ENCODE measurements around the gene MAP3K6. TPM values are rescaled to one million over a fixed set of nuclear protein-coding genes. Genes with fewer than 3 reads are reported as not detected.

The MAP3K6 gene
- polyA plus RNA-seq, 1 donor from 2014 or later: 4.4 TPM

DNA sequence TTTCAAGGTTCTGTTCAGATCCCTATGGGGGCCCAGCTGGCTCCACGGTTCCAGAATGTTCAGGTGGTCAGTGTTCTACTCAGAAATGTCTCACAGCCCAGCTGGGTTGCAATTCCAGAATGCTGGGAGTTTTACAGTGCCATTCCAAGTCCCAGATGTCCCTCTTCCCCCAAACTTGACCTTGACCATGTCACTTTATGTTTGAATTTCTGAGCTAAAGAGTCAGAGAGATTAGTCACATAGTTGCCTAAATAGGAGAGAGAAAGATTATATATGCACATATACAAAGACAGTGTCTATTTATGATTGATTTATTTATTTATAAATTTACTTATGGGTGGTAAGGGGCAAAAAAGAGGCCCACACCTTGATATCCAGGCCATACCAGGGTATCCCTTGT, 28.2 kb upstream of the MAP3K6 start:
- no peaks in the 10 kb centered on the region for H3K79me2 ChIP-seq (replicated peaks; ENCODE audit: insufficient read depth, low read length)
- no peaks in the 10 kb centered on the region for H3K36me3 ChIP-seq (ENCODE audit: insufficient read depth, low read length)
- H2AFZ ChIP-seq (ENCODE audit: low read depth, low read length): no peak overlapping the region
- no peak for TF ChIP-seq POLR2AphosphoS5 (IDR thresholded peaks at IDR 0.05)
- TF ChIP-seq, protein P1, sequence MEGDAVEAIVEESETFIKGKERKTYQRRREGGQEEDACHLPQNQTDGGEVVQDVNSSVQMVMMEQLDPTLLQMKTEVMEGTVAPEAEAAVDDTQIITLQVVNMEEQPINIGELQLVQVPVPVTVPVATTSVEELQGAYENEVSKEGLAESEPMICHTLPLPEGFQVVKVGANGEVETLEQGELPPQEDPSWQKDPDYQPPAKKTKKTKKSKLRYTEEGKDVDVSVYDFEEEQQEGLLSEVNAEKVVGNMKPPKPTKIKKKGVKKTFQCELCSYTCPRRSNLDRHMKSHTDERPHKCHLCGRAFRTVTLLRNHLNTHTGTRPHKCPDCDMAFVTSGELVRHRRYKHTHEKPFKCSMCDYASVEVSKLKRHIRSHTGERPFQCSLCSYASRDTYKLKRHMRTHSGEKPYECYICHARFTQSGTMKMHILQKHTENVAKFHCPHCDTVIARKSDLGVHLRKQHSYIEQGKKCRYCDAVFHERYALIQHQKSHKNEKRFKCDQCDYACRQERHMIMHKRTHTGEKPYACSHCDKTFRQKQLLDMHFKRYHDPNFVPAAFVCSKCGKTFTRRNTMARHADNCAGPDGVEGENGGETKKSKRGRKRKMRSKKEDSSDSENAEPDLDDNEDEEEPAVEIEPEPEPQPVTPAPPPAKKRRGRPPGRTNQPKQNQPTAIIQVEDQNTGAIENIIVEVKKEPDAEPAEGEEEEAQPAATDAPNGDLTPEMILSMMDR (IDR thresholded peaks at IDR 0.05; ENCODE audit: poor library complexity, severe bottlenecking): no peak
- TF ChIP-seq, protein P2, sequence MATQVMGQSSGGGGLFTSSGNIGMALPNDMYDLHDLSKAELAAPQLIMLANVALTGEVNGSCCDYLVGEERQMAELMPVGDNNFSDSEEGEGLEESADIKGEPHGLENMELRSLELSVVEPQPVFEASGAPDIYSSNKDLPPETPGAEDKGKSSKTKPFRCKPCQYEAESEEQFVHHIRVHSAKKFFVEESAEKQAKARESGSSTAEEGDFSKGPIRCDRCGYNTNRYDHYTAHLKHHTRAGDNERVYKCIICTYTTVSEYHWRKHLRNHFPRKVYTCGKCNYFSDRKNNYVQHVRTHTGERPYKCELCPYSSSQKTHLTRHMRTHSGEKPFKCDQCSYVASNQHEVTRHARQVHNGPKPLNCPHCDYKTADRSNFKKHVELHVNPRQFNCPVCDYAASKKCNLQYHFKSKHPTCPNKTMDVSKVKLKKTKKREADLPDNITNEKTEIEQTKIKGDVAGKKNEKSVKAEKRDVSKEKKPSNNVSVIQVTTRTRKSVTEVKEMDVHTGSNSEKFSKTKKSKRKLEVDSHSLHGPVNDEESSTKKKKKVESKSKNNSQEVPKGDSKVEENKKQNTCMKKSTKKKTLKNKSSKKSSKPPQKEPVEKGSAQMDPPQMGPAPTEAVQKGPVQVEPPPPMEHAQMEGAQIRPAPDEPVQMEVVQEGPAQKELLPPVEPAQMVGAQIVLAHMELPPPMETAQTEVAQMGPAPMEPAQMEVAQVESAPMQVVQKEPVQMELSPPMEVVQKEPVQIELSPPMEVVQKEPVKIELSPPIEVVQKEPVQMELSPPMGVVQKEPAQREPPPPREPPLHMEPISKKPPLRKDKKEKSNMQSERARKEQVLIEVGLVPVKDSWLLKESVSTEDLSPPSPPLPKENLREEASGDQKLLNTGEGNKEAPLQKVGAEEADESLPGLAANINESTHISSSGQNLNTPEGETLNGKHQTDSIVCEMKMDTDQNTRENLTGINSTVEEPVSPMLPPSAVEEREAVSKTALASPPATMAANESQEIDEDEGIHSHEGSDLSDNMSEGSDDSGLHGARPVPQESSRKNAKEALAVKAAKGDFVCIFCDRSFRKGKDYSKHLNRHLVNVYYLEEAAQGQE (IDR thresholded peaks at IDR 0.05; ENCODE audit: borderline replicate concordance): no peak
- TF ChIP-seq EP300 (conservative IDR thresholded peaks at IDR 0.05; ENCODE audit: poor library complexity, severe bottlenecking): no peak
- TF ChIP-seq RAD21 (conservative IDR thresholded peaks at IDR 0.05): no peak
- no peak for TF ChIP-seq EZH2 (IDR thresholded peaks at IDR 0.05; ENCODE audit: borderline replicate concordance, insufficient read depth, low read length, poor library complexity, severe bottlenecking)
- no peak for TF ChIP-seq TAF1 (IDR thresholded peaks at IDR 0.05; ENCODE audit: low read depth)
- no peak for TF ChIP-seq SMC3 (conservative IDR thresholded peaks at IDR 0.05; ENCODE audit: poor library complexity)
- TF ChIP-seq MXI1 (conservative IDR thresholded peaks at IDR 0.05; ENCODE audit: poor library complexity, severe bottlenecking): no peak
- H3K4me2 ChIP-seq (ENCODE audit: low read length): no peak overlapping the region
- H3K9me2 ChIP-seq (ENCODE audit: insufficient read depth, low read length): no peaks in the 10 kb centered on the region
- H3K27me3 ChIP-seq (ENCODE audit: insufficient read depth, low read depth, low read length): no peaks in the 10 kb centered on the region
- H3F3A ChIP-seq (ENCODE audit: insufficient read depth, low read length, poor library complexity, severe bottlenecking): no peaks in the 10 kb centered on the region
- H3K27ac ChIP-seq (ENCODE audit: low read length): no peak overlapping the region
- no peak overlapping the region for H3K4me3 ChIP-seq (ENCODE audit: low read length)
- no peak overlapping the region for H3K9ac ChIP-seq (ENCODE audit: low read length)
- H4K20me1 ChIP-seq (ENCODE audit: insufficient read depth): no peaks in the 10 kb centered on the region
- H3K9me3 ChIP-seq (ENCODE audit: low read length): no peaks in the 10 kb centered on the region

DNA sequence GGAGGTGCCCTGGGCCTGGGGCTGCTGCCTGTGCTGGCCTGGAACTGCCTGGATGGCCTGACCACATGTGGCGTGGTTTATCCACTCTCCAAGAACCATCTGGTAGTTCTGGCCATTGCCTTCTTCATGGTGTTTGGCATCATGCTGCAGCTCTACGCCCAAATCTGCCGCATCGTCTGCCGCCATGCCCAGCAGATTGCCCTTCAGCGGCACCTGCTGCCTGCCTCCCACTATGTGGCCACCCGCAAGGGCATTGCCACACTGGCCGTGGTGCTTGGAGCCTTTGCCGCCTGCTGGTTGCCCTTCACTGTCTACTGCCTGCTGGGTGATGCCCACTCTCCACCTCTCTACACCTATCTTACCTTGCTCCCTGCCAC, 27.5 kb upstream of the MAP3K6 start:
- no peak overlapping the region for H3K9ac ChIP-seq (ENCODE audit: low read length)
- TF ChIP-seq, protein P1 (IDR thresholded peaks at IDR 0.05; ENCODE audit: poor library complexity, severe bottlenecking): no peak
- TF ChIP-seq, protein P2 (IDR thresholded peaks at IDR 0.05; ENCODE audit: borderline replicate concordance): no peak
- no peak for TF ChIP-seq MXI1 (conservative IDR thresholded peaks at IDR 0.05; ENCODE audit: poor library complexity, severe bottlenecking)
- no peak for TF ChIP-seq EZH2 (IDR thresholded peaks at IDR 0.05; ENCODE audit: borderline replicate concordance, insufficient read depth, low read length, poor library complexity, severe bottlenecking)
- TF ChIP-seq POLR2AphosphoS5 (IDR thresholded peaks at IDR 0.05): no peak
- no peak for TF ChIP-seq TAF1 (IDR thresholded peaks at IDR 0.05; ENCODE audit: low read depth)
- no peak for TF ChIP-seq EP300 (conservative IDR thresholded peaks at IDR 0.05; ENCODE audit: poor library complexity, severe bottlenecking)
- no peak for TF ChIP-seq SMC3 (conservative IDR thresholded peaks at IDR 0.05; ENCODE audit: poor library complexity)
- no peak for TF ChIP-seq RAD21 (conservative IDR thresholded peaks at IDR 0.05)
- no peaks in the 10 kb centered on the region for H3F3A ChIP-seq (ENCODE audit: insufficient read depth, low read length, poor library complexity, severe bottlenecking)
- no peak overlapping the region for H3K4me2 ChIP-seq (ENCODE audit: low read length)
- H3K27ac ChIP-seq (ENCODE audit: low read length): no peak overlapping the region
- H2AFZ ChIP-seq (ENCODE audit: low read depth, low read length): no peak overlapping the region
- H3K36me3 ChIP-seq (ENCODE audit: insufficient read depth, low read length): no peaks in the 10 kb centered on the region
- H4K20me1 ChIP-seq (ENCODE audit: insufficient read depth): no peaks in the 10 kb centered on the region
- no peaks in the 10 kb centered on the region for H3K9me2 ChIP-seq (ENCODE audit: insufficient read depth, low read length)
- no peaks in the 10 kb centered on the region for H3K9me3 ChIP-seq (ENCODE audit: low read length)
- no peak overlapping the region for H3K4me3 ChIP-seq (ENCODE audit: low read length)
- H3K27me3 ChIP-seq (ENCODE audit: insufficient read depth, low read depth, low read length): no peaks in the 10 kb centered on the region
- H3K79me2 ChIP-seq (replicated peaks; ENCODE audit: insufficient read depth, low read length): no peaks in the 10 kb centered on the region

Data from neural cell (in vitro differentiated cells).